Measurements from ENCODE around the gene RPTOR.
"Not testable (repeated sequence)": the region's sequence is repeated elsewhere in the genome, so short reads cannot be mapped to it uniquely, and the experiment has no call there.

RPTOR gene

DNA sequence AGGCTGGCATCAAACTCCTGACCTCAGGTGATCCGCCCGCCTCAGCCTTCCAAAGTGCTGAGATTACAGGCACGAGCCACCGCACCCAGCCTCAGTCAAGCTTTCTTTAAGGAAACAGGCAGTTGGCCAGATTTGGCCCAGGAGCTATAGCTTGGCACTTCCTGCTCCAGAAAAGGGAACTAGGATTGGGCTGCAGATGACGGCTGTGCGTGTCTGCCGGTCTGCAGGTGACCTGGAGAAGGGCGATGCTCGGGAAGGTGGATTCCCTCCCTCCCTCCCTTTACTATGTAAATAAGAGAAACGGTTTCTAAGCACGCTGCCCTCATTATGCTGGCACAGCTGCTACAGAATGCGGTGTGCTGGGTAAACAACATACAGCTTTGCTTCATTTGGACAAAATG lies 215.9 kb downstream of the RPTOR start:
- Histone ChIP-seq H3K9me3 (no peaks in the 10 kb centered on the region), H3K27me3 (no peaks in the 10 kb centered on the region), H3K4me1 (peaks cover 5% of the 10 kb centered on the region; the same call in 1 of the 2 replicates), H3K36me3 (peaks cover 5% of the 10 kb centered on the region; the same call in 1 of the 2 replicates), H3K4me3 (ENCODE audit: low read depth, low read length) (no peak overlapping the region)
- TF ChIP-seq, protein P1, sequence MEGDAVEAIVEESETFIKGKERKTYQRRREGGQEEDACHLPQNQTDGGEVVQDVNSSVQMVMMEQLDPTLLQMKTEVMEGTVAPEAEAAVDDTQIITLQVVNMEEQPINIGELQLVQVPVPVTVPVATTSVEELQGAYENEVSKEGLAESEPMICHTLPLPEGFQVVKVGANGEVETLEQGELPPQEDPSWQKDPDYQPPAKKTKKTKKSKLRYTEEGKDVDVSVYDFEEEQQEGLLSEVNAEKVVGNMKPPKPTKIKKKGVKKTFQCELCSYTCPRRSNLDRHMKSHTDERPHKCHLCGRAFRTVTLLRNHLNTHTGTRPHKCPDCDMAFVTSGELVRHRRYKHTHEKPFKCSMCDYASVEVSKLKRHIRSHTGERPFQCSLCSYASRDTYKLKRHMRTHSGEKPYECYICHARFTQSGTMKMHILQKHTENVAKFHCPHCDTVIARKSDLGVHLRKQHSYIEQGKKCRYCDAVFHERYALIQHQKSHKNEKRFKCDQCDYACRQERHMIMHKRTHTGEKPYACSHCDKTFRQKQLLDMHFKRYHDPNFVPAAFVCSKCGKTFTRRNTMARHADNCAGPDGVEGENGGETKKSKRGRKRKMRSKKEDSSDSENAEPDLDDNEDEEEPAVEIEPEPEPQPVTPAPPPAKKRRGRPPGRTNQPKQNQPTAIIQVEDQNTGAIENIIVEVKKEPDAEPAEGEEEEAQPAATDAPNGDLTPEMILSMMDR (IDR thresholded peaks at IDR 0.05; ENCODE audit: low read depth, low read length) = no peak
- no peak for DNase-seq

GRCh38 chr17:80761110-80761871 lies 216.7 kb downstream of the RPTOR start:
- no peak for DNase-seq

GRCh38 chr17:80762076-80762475 lies 217.4 kb downstream of the RPTOR start:
- DNase-seq = no peak
- Histone ChIP-seq H3K36me3 (peaks cover 5% of the 10 kb centered on the region; the same call in 1 of the 2 replicates), H3K4me1 (peaks cover 5% of the 10 kb centered on the region; the same call in 1 of the 2 replicates), H3K9me3 (no peaks in the 10 kb centered on the region), H3K27me3 (no peaks in the 10 kb centered on the region), H3K4me3 (ENCODE audit: low read depth, low read length) (no peak overlapping the region)
- TF ChIP-seq, protein P1 (IDR thresholded peaks at IDR 0.05; ENCODE audit: low read depth, low read length) = no peak

More at GRCh38 chr17:80761110-80761871, 216.7 kb downstream of the RPTOR start:
- TF ChIP-seq, protein P1 (IDR thresholded peaks at IDR 0.05; ENCODE audit: low read depth, low read length) = no peak
- no peaks in the 10 kb centered on the region for H3K27me3 ChIP-seq
- peaks cover 5% of the 10 kb centered on the region; the same call in 1 of the 2 replicates for H3K4me1 ChIP-seq
- H3K36me3 ChIP-seq = peaks cover 5% of the 10 kb centered on the region; the same call in 1 of the 2 replicates
- no peak overlapping the region for H3K4me3 ChIP-seq (ENCODE audit: low read depth, low read length)
- no peaks in the 10 kb centered on the region for H3K9me3 ChIP-seq

DNA sequence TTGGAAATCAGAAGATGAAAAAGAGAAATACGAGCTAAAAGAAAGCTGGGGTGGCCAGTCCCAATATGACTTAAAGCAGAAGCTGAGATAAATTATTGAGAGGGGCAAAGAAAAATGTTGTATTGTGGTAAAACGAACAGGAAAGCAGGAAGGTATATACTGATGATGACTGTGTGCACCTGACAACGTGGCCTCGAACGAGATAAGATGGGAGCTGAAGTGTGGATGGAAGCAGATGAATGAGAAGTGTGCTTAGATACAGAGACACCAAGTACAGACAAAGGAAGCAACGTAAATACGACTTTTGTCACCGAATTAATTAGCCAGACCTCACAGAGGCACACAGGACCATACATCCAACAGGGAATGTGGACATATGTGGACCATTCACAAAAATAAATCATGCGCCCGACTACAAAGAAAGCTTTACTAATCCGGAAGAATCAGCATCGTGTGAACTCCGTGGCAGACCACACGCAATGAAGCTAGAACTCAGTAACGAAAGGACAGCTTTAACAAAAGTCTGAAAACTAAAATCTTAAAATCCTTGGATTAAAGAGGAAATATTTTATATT lies 218.7 kb downstream of the RPTOR start:
- Histone ChIP-seq H3K9me3 (no peaks in the 10 kb centered on the region), H3K27me3 (no peaks in the 10 kb centered on the region), H3K4me3 (ENCODE audit: low read depth, low read length) (no peak overlapping the region), H3K4me1 (peaks cover 5% of the 10 kb centered on the region; the same call in 1 of the 2 replicates), H3K36me3 (no peaks in the 10 kb centered on the region)
- no peak for DNase-seq
- TF ChIP-seq, protein P1 (IDR thresholded peaks at IDR 0.05; ENCODE audit: low read depth, low read length) = no peak

DNA sequence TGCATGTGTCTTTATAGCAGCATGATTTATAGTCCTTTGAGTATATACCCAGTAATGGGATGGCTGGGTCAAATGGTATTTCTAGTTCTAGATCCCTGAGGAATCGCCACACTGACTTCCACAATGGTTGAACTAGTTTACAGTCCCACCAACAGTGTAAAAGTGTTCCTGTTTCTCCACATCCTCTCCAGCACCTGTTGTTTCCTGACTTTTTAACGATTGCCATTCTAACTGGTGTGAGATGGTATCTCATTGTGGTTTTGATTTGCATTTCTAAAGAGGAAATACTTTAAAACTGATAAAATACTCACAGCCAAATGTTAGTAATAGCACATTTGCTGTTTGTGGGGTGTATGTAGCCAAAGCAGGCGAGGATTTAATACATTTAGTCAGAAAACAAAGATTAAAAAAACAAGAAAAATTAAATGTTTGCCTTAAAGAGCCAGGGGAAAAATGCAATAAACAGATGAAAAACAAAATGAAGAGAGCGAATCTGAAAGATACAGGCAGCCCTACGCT lies 220.0 kb downstream of the RPTOR start:
- not testable (repeated sequence) for H3K36me3 ChIP-seq; H3K9me3 ChIP-seq; H3K4me1 ChIP-seq; DNase-seq; H3K27me3 ChIP-seq; H3K4me3 ChIP-seq (ENCODE audit: low read depth, low read length)

DNA sequence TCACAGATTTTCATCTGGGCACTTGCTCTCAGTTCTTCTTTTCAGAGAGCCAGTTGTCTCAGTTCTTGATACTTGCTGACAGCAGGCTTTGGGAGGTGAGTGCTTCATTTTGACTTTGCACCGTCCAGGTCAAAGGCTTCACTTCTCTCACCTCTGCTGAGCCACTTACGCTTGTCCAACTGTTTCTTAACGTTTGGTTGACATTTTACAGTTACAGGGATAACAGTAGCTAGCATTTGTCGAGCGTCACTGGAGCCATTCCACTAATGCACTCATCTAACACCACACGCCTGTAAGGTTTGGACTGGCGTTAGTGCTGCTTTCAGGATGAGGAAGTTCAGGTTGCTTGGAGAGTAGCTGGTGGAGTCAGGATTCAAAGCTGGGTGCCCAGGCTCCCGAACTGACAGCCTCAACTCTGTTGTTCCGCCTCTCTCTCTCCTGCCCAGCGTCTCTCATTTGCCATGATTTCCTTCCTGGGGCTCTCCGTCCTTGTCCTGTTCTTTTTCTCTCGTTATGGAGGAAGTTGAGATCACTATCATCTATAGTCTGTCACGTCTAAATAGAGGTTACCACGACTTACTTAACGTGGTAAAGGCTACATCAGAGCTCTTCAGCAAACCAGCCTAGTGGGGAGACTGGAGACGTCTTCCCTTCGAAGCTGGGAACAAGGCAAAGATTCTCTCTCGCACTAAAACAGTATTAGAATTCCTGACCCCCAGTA lies 220.8 kb downstream of the RPTOR start:
- TF ChIP-seq, protein P1 (IDR thresholded peaks at IDR 0.05; ENCODE audit: low read depth, low read length) = no peak
- no peaks in the 10 kb centered on the region for H3K9me3 ChIP-seq
- DNase-seq = no peak
- no peaks in the 10 kb centered on the region for H3K36me3 ChIP-seq
- H3K4me3 ChIP-seq (ENCODE audit: low read depth, low read length) = no peak overlapping the region
- H3K4me1 ChIP-seq = peaks cover 2% of the 10 kb centered on the region; the same call in 1 of the 2 replicates
- H3K27me3 ChIP-seq = no peaks in the 10 kb centered on the region

Measured in BE2C (cell line).